Hepatocyte (in vitro differentiated cells): ENCODE data around the gene COL11A2. TPM values are rescaled to one million over a fixed set of nuclear protein-coding genes. Genes with fewer than 3 reads are reported as not detected.

ENCODE experiments used
- DNase-seq: peaks from one replicate; pipeline ENCODE4 v3.0.0-alpha.2; 2016; ENCODE audit warnings: low spot score
- H2AFZ ChIP-seq: fragments of 200-600 bp; sonication (generic); 2 replicates; pipeline ENCODE4 v1.6.0; 2016; ENCODE audit warnings: antibody characterized with exemption, mild to moderate bottlenecking
- H3K27ac ChIP-seq: fragments of 200-600 bp; sonication (generic); 2 replicates; pipeline ENCODE4 v1.5.1; 2016; ENCODE audit warnings: mild to moderate bottlenecking
- H3K27me3 ChIP-seq: fragments of 200-600 bp; sonication (generic); 2 replicates; pipeline ENCODE4 v1.6.1; 2016
- H3K36me3 ChIP-seq: fragments of 200-600 bp; sonication (generic); replicated peaks from 2 replicates; pipeline ENCODE4 v1.5.1; 2016; ENCODE audit warnings: low read depth; ENCODE audit not compliant: insufficient read depth
- H3K4me1 ChIP-seq: fragments of 200-600 bp; sonication (generic); 2 replicates; pipeline ENCODE4 v1.5.1; 2016; ENCODE audit warnings: mild to moderate bottlenecking, moderate library complexity; ENCODE audit not compliant: insufficient read depth
- H3K4me2 ChIP-seq: fragments of 200-600 bp; sonication (generic); 2 replicates; pipeline ENCODE4 v1.6.0; 2016
- H3K4me3 ChIP-seq: fragments of 200-600 bp; sonication (generic); 2 replicates; pipeline ENCODE4 v1.5.1; 2016; ENCODE audit warnings: mild to moderate bottlenecking
- H3K79me2 ChIP-seq: fragments of 200-600 bp; sonication (generic); 2 replicates; pipeline ENCODE4 v1.6.0; 2017; ENCODE audit warnings: mild to moderate bottlenecking
- H3K9me2 ChIP-seq: fragments of 200-600 bp; sonication (generic); replicated peaks from 2 replicates; pipeline ENCODE4 v1.6.0; 2017; ENCODE audit warnings: mild to moderate bottlenecking; ENCODE audit not compliant: insufficient read depth
- H3K9me3 ChIP-seq: fragments of 200-600 bp; sonication (generic); 2 replicates; pipeline ENCODE4 v1.5.1; 2016; ENCODE audit warnings: low read depth, mild to moderate bottlenecking
- H4K20me1 ChIP-seq: fragments of 200-600 bp; sonication (generic); 2 replicates; pipeline ENCODE4 v1.6.0; 2016; ENCODE audit warnings: mild to moderate bottlenecking; ENCODE audit not compliant: insufficient read depth, poor library complexity, severe bottlenecking
- CTCF ChIP-seq: fragments of 200-600 bp; sonication (generic); IDR thresholded peaks from 2 replicates; pipeline ENCODE4 v1.5.1; 2016; ENCODE audit warnings: antibody characterized with exemption, mild to moderate bottlenecking; ENCODE audit not compliant: poor library complexity
- EZH2 ChIP-seq: fragments of 200-600 bp; sonication (generic); IDR thresholded peaks from 2 replicates; pipeline ENCODE4 v1.6.1; 2016; ENCODE audit warnings: antibody characterized with exemption, mild to moderate bottlenecking, borderline replicate concordance
- EZH2phosphoT487 ChIP-seq: fragments of 200-600 bp; sonication (generic); IDR thresholded peaks from one replicate; pipeline ENCODE4 v1.6.1; 2018; ENCODE audit warnings: antibody characterized with exemption, mild to moderate bottlenecking, low read depth, moderate library complexity; ENCODE audit not compliant: unreplicated experiment, severe bottlenecking
- WGBS: methylation state at CpG from one replicate; pipeline ENCODE4 v1.1.6; 2016; ENCODE audit warnings: low lambda C conversion rate; ENCODE audit errors: missing lambda C conversion rate; 5-methylcytosine and 5-hydroxymethylcytosine counted together
- polyA plus RNA-seq: library from polyadenylated mRNA; unstranded; fragments of >200 nt; fragmentation: Nextera tagmentation; extraction: Ambion mirVana; gene quantifications from 2 replicates; pipeline ENCODE4 v1.2.1, GENCODE V29; 2016
- total RNA-seq: library from RNA; depleted of rRNA; stranded (reverse); fragments of >200 nt; gene quantifications from 2 replicates; pipeline ENCODE4 v1.2.3, GENCODE V29; 2014

COL11A2 gene
- total and polyA plus RNA-seq, 2 experiments from 2014 or later = 3.0 to 4.7 TPM

- 91% methylated on average over 19 of the region's 19 CpGs for WGBS
- H3K27ac ChIP-seq = no peak overlapping the region
- no peak overlapping the region for H3K4me3 ChIP-seq
- H4K20me1 ChIP-seq = no peaks in the 10 kb centered on the region
- TF ChIP-seq EZH2 = no peak
- TF ChIP-seq CTCF = no peak
- no peak for TF ChIP-seq EZH2phosphoT487
- no peaks in the 10 kb centered on the region for H3K9me3 ChIP-seq
- no peak overlapping the region for H3K4me2 ChIP-seq
- no peaks in the 10 kb centered on the region for H3K9me2 ChIP-seq
- no peaks in the 10 kb centered on the region for H3K27me3 ChIP-seq
- DNase-seq = no peak
- no peaks in the 10 kb centered on the region for H3K36me3 ChIP-seq
- H3K79me2 ChIP-seq = no peaks in the 10 kb centered on the region
- no peaks in the 10 kb centered on the region for H3K4me1 ChIP-seq
- no peak overlapping the region for H2AFZ ChIP-seq
Measured at GRCh38 chr6:33167374-33168283, 24.6 kb downstream of the COL11A2 start.

GRCh38 chr6:33166811-33167210, 25.5 kb downstream of the COL11A2 start:
- Histone ChIP-seq H3K4me1 (peaks cover 4% of the 10 kb centered on the region), H3K4me2 (no peak overlapping the region), H3K4me3 (no peak overlapping the region), H3K79me2 (no peaks in the 10 kb centered on the region), H3K9me2 (no peaks in the 10 kb centered on the region), H3K9me3 (no peaks in the 10 kb centered on the region), H4K20me1 (no peaks in the 10 kb centered on the region), H3K27me3 (no peaks in the 10 kb centered on the region), H3K36me3 (no peaks in the 10 kb centered on the region), H3K27ac (no peak overlapping the region), H2AFZ (no peak overlapping the region)
- TF ChIP-seq CTCF (no peak), EZH2 (no peak), EZH2phosphoT487 (no peak)
- no peak for DNase-seq
- WGBS = 86% methylated on average over 7 of the region's 7 CpGs

- Histone ChIP-seq H3K79me2 (no peaks in the 10 kb centered on the region), H3K4me3 (no peak overlapping the region), H4K20me1 (no peaks in the 10 kb centered on the region), H2AFZ (no peak overlapping the region), H3K4me2 (no peak overlapping the region), H3K9me2 (no peaks in the 10 kb centered on the region), H3K27me3 (no peaks in the 10 kb centered on the region), H3K36me3 (no peaks in the 10 kb centered on the region), H3K27ac (no peak overlapping the region), H3K4me1 (peaks cover 7% of the 10 kb centered on the region), H3K9me3 (no peaks in the 10 kb centered on the region)
- no peak for TF ChIP-seq EZH2phosphoT487
- no peak for TF ChIP-seq EZH2
- TF ChIP-seq CTCF = no peak
- 93% methylated on average over 6 of the region's 6 CpGs for WGBS
- no peak for DNase-seq
Measured at GRCh38 chr6:33166363-33166762, 25.9 kb downstream of the COL11A2 start.
